WTC11 (cell line): ENCODE results near the gene AKAP6. TPM values are rescaled to one million over a fixed set of nuclear protein-coding genes. Genes with fewer than 3 reads are reported as not detected.

Experiments
- ATAC-seq: fragments of 200-7000 bp; cut with Tn5 transposase; 2 replicates; pipeline ENCODE4 v1.10.0; 2021; ENCODE audit warnings: mild to moderate bottlenecking, moderate library complexity
- CTCF ChIA-PET: fragments of 300-600 bp; sonication (Branson Sonifier 250); formaldehyde crosslinking; loops from one replicate; lab custom pipeline; 2021; ENCODE audit warnings: antibody characterized with exemption; lab: Charles Lee
- POLR2A ChIA-PET: fragments of 350-600 bp; sonication (Branson Sonifier 250); formaldehyde crosslinking; loops from one replicate; lab custom pipeline; 2021; ENCODE audit warnings: antibody characterized with exemption; lab: Charles Lee
- DNase-seq: peaks from one replicate; pipeline ENCODE4 v3.0.0; 2021; ENCODE audit warnings: low spot score
- H3K27ac Mint-ChIP-seq: 2 replicates; pipeline ENCODE4 v1.8.0; 2021; ENCODE audit warnings: mixed read lengths
- H3K27me3 Mint-ChIP-seq: 2 replicates; pipeline ENCODE4 v1.8.0; 2021; ENCODE audit warnings: low read depth, mild to moderate bottlenecking, moderate library complexity, mixed read lengths
- H3K36me3 Mint-ChIP-seq: 2 replicates; pipeline ENCODE4 v1.8.0; 2021; ENCODE audit warnings: mixed read lengths
- H3K4me1 Mint-ChIP-seq: 2 replicates; pipeline ENCODE4 v1.8.0; 2022; ENCODE audit warnings: mixed read lengths
- H3K4me3 Mint-ChIP-seq: 2 replicates; pipeline ENCODE4 v1.8.0; 2021; ENCODE audit warnings: mild to moderate bottlenecking, moderate library complexity, mixed read lengths
- H3K9me3 Mint-ChIP-seq: 2 replicates; pipeline ENCODE4 v1.8.0; 2021; ENCODE audit warnings: mixed read lengths
- CREM ChIP-seq: sonication (generic); formaldehyde crosslinking; IDR thresholded peaks from 2 replicates; pipeline ENCODE4 v1.8.1; 2022; ENCODE audit warnings: mild to moderate bottlenecking, missing genetic modification reagents, moderate library complexity
- ETV6 ChIP-seq: sonication (generic); formaldehyde crosslinking; IDR thresholded peaks from 2 replicates; pipeline ENCODE4 v1.8.1; 2022; ENCODE audit warnings: mild to moderate bottlenecking, missing genetic modification reagents
- PRRX2 ChIP-seq: fragments of 250-450 bp; sonication (Bioruptor Pico); IDR thresholded peaks from 2 replicates; pipeline ENCODE4 v1.8.0; 2021; ENCODE audit warnings: mild to moderate bottlenecking
- SP1 ChIP-seq: sonication (generic); formaldehyde crosslinking; conservative IDR thresholded peaks from 2 replicates; pipeline ENCODE4 v1.8.1; 2022; ENCODE audit warnings: missing genetic modification reagents
- ZNF232 ChIP-seq: sonication (generic); formaldehyde crosslinking; IDR thresholded peaks from 2 replicates; pipeline ENCODE4 v1.8.0; 2022; ENCODE audit warnings: mild to moderate bottlenecking, missing genetic modification reagents
- ZNF416 ChIP-seq: fragments of 250-450 bp; sonication (Bioruptor Pico); IDR thresholded peaks from 2 replicates; pipeline ENCODE4 v1.9.0; 2021; ENCODE audit warnings: mild to moderate bottlenecking, inconsistent platforms
- ZNF532 ChIP-seq: fragments of 250-450 bp; sonication (Bioruptor Pico); IDR thresholded peaks from 2 replicates; pipeline ENCODE4 v1.9.0; 2021; ENCODE audit warnings: mild to moderate bottlenecking, borderline replicate concordance
- total RNA-seq: library from RNA; stranded (reverse); gene quantifications from 3 replicates; pipeline ENCODE4 v1.2.3, GENCODE V29; 2021
- TF ChIP-seq, protein P1 (sequence below): sonication (generic); formaldehyde crosslinking; IDR thresholded peaks from 2 replicates; pipeline ENCODE4 v1.8.1; 2022; ENCODE audit warnings: low read depth, mild to moderate bottlenecking, moderate library complexity, missing genetic modification reagents, borderline replicate concordance
- TF ChIP-seq, protein P2 (sequence below): sonication (generic); formaldehyde crosslinking; IDR thresholded peaks from 2 replicates; pipeline ENCODE4 v1.8.1; 2023; ENCODE audit warnings: mild to moderate bottlenecking, missing genetic modification reagents
- TF ChIP-seq, protein P3 (sequence below): sonication (generic); formaldehyde crosslinking; IDR thresholded peaks from 2 replicates; pipeline ENCODE4 v1.8.1; 2023; ENCODE audit warnings: mild to moderate bottlenecking, missing genetic modification reagents
- TF ChIP-seq, protein P4 (sequence below): fragments of 200-600 bp; IDR thresholded peaks from 2 replicates; pipeline ENCODE4 v1.8.0; 2022; ENCODE audit warnings: antibody characterized with exemption

AKAP6 gene
- total RNA-seq, 1 experiment from 2014 or later: 0.63 TPM

DNA sequence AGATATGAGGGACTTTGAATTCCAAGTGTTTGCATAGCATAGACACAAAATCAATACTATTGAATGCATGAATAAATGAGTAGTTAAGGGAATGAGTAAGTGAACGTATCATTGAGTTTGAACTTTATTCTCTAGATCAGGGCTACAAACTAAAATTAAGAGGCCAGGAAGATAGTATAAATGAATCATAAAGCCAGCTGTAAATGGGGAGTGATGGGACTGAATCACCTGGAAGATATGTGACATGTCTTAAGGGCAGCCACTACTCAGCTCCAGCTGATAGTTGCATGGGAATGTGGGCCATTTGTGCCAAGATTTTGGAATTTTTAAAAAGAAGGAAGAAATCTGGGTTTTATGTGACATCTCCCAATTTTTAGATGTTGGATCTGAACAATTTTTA is 229.9 kb downstream of the AKAP6 start:
- Mint-ChIP-seq H3K4me3 (no peak overlapping the region), H3K9me3 (peaks cover 3% of the 10 kb centered on the region; the same call in 1 of the 2 replicates), H3K36me3 (no peaks in the 10 kb centered on the region)
- CTCF ChIA-PET: interaction anchor here (1.1 to 2.6 kb wide), 3 partner anchors 176 to 1773 kb away, joined by 3 to 10 read pairs (median 4); no protein-coding TSS in a partner anchor
- TF ChIP-seq, protein P1, sequence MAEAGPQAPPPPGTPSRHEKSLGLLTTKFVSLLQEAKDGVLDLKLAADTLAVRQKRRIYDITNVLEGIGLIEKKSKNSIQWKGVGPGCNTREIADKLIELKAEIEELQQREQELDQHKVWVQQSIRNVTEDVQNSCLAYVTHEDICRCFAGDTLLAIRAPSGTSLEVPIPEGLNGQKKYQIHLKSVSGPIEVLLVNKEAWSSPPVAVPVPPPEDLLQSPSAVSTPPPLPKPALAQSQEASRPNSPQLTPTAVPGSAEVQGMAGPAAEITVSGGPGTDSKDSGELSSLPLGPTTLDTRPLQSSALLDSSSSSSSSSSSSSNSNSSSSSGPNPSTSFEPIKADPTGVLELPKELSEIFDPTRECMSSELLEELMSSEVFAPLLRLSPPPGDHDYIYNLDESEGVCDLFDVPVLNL (CRISPR knock-in tag): no peak
- no peak for TF ChIP-seq CREM (CRISPR knock-in tag)
- TF ChIP-seq SP1 (CRISPR knock-in tag): no peak
- TF ChIP-seq, all 79 proteins: peak for 0
- Mint-ChIP-seq H3K27me3 (no peaks in the 10 kb centered on the region), H3K4me1 (no peaks in the 10 kb centered on the region), H3K27ac (no peak overlapping the region)
- POLR2A ChIA-PET: no interaction called here
- DNase-seq: no peak
- no peak for ATAC-seq

DNA sequence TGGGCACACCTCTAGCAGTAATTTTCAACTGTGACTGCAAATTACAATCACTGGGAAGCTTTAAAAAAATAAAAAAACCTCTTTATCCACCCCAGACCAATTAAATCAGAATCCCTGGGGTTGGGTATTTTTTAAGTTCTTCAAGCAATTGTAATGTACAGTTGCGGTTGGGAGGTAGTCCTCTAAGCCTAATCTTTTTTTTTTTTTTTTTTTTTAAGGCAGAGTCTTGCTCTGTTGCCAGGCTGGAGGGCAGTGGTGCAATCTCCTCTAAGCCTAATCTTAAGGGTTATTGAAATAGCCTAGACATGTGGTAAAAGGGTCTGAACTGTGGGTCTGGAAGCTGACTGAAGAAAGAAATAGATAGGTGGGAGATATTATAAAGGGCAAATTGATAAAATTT is 230.5 kb downstream of the AKAP6 start:
- peaks cover 3% of the 10 kb centered on the region; the same call in 1 of the 2 replicates for H3K9me3 Mint-ChIP-seq
- no peak for DNase-seq
- H3K4me1 Mint-ChIP-seq: no peaks in the 10 kb centered on the region
- TF ChIP-seq ZNF416: no peak
- TF ChIP-seq ETV6 (CRISPR knock-in tag): no peak
- no peak for TF ChIP-seq PRRX2 (CRISPR knock-in tag)
- TF ChIP-seq, protein P2, sequence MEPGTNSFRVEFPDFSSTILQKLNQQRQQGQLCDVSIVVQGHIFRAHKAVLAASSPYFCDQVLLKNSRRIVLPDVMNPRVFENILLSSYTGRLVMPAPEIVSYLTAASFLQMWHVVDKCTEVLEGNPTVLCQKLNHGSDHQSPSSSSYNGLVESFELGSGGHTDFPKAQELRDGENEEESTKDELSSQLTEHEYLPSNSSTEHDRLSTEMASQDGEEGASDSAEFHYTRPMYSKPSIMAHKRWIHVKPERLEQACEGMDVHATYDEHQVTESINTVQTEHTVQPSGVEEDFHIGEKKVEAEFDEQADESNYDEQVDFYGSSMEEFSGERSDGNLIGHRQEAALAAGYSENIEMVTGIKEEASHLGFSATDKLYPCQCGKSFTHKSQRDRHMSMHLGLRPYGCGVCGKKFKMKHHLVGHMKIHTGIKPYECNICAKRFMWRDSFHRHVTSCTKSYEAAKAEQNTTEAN (CRISPR knock-in tag): no peak
- TF ChIP-seq ZNF232 (CRISPR knock-in tag): no peak
- TF ChIP-seq, protein P3, sequence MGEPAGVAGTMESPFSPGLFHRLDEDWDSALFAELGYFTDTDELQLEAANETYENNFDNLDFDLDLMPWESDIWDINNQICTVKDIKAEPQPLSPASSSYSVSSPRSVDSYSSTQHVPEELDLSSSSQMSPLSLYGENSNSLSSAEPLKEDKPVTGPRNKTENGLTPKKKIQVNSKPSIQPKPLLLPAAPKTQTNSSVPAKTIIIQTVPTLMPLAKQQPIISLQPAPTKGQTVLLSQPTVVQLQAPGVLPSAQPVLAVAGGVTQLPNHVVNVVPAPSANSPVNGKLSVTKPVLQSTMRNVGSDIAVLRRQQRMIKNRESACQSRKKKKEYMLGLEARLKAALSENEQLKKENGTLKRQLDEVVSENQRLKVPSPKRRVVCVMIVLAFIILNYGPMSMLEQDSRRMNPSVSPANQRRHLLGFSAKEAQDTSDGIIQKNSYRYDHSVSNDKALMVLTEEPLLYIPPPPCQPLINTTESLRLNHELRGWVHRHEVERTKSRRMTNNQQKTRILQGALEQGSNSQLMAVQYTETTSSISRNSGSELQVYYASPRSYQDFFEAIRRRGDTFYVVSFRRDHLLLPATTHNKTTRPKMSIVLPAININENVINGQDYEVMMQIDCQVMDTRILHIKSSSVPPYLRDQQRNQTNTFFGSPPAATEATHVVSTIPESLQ: no peak
- TF ChIP-seq, all 79 proteins: peak for 0
- Mint-ChIP-seq H3K4me3 (no peak overlapping the region), H3K27ac (no peak overlapping the region), H3K36me3 (no peaks in the 10 kb centered on the region), H3K27me3 (no peaks in the 10 kb centered on the region)
- ATAC-seq: no peak; the same call in 1 of the 2 replicates
- ChIA-PET CTCF (interaction anchor here (0.6 to 2.6 kb wide), 24 partner anchors 9 to 1772 kb away, joined by 3 to 16 read pairs (median 4); no protein-coding TSS in a partner anchor), POLR2A (no interaction called here)

- H3K27me3 Mint-ChIP-seq: no peaks in the 10 kb centered on the region
- no peaks in the 10 kb centered on the region for H3K36me3 Mint-ChIP-seq
- TF ChIP-seq, protein P4, sequence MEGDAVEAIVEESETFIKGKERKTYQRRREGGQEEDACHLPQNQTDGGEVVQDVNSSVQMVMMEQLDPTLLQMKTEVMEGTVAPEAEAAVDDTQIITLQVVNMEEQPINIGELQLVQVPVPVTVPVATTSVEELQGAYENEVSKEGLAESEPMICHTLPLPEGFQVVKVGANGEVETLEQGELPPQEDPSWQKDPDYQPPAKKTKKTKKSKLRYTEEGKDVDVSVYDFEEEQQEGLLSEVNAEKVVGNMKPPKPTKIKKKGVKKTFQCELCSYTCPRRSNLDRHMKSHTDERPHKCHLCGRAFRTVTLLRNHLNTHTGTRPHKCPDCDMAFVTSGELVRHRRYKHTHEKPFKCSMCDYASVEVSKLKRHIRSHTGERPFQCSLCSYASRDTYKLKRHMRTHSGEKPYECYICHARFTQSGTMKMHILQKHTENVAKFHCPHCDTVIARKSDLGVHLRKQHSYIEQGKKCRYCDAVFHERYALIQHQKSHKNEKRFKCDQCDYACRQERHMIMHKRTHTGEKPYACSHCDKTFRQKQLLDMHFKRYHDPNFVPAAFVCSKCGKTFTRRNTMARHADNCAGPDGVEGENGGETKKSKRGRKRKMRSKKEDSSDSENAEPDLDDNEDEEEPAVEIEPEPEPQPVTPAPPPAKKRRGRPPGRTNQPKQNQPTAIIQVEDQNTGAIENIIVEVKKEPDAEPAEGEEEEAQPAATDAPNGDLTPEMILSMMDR: peak; percentile 66
- TF ChIP-seq ZNF532: no peak
- H3K4me1 Mint-ChIP-seq: no peaks in the 10 kb centered on the region
- DNase-seq (peak; percentile 51), ATAC-seq (peak; percentile 91)
- H3K27ac Mint-ChIP-seq: no peak overlapping the region
- H3K9me3 Mint-ChIP-seq: peaks cover 3% of the 10 kb centered on the region; the same call in 1 of the 2 replicates
- no peak overlapping the region for H3K4me3 Mint-ChIP-seq
- ChIA-PET POLR2A (no interaction called here), CTCF (interaction anchor here (0.6 to 2.6 kb wide), 26 partner anchors 9 to 1772 kb away, joined by 3 to 16 read pairs (median 4); partner anchors contain the start of gene RNU6-8)
Measured at GRCh38 chr14:32560209-32560857, 231.2 kb downstream of the AKAP6 start.
